OCI-LY7 (cell line): ENCODE data around the gene NINJ2.

Experiments
- EZH2phosphoT487 ChIP-seq: fragments of 200-600 bp; sonication (generic); IDR thresholded peaks from 2 replicates; pipeline ENCODE4 v1.6.1; 2018; ENCODE audit warnings: low read depth, borderline replicate concordance, mild to moderate bottlenecking, mixed run types, antibody characterized with exemption, low read length, moderate library complexity, mixed read lengths
- TF ChIP-seq, protein P1 (sequence below): fragments of 200-600 bp; sonication (generic); conservative IDR thresholded peaks from 2 replicates; pipeline ENCODE4 v1.5.1; 2014; ENCODE audit warnings: mild to moderate bottlenecking, antibody characterized with exemption, low read length, moderate library complexity, mixed read lengths

DNA sequence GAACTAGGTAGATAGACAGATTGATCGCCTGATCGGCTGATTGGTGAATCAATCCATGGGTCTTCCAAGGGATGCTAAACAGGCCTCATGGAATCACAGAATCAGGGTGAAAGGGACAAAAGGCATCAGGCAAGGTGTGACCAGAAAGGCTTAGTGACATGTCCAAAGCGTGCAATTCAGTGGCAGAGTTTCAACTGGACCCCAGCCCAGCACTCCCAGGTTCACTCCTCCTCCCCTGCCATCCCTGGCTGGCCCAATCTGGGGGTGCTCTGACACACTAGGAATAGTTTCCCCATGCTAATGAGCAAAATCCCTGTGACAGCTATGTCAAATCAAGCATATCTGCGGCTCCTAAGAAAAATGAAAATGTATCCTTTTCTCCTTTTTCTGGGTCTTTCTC is 50.4 kb downstream of the NINJ2 start:
- TF ChIP-seq, protein P1, sequence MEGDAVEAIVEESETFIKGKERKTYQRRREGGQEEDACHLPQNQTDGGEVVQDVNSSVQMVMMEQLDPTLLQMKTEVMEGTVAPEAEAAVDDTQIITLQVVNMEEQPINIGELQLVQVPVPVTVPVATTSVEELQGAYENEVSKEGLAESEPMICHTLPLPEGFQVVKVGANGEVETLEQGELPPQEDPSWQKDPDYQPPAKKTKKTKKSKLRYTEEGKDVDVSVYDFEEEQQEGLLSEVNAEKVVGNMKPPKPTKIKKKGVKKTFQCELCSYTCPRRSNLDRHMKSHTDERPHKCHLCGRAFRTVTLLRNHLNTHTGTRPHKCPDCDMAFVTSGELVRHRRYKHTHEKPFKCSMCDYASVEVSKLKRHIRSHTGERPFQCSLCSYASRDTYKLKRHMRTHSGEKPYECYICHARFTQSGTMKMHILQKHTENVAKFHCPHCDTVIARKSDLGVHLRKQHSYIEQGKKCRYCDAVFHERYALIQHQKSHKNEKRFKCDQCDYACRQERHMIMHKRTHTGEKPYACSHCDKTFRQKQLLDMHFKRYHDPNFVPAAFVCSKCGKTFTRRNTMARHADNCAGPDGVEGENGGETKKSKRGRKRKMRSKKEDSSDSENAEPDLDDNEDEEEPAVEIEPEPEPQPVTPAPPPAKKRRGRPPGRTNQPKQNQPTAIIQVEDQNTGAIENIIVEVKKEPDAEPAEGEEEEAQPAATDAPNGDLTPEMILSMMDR: no peak
- no peak for TF ChIP-seq EZH2phosphoT487
